HepG2 (cell line): Measurements from ENCODE around the gene ZNF273. TPM values are rescaled to one million over a fixed set of nuclear protein-coding genes. Genes with fewer than 3 reads are reported as not detected.

Experiments used
- ATAC-seq: fragments of 200-7000 bp; cut with Tn5 transposase; 3 replicates; pipeline ENCODE4 v1.9.1; 2020; ENCODE audit warnings: mild to moderate bottlenecking, moderate library complexity
- BruUV-seq: library from RNA; stranded (reverse); fragments of 400-500 nt; replicated peaks from 2 replicates; lab custom pipeline; 2021; lab: Mats Ljungman, UMichigan
- CTCF ChIA-PET: fragments of 300-600 bp; formaldehyde crosslinking; extraction: SDS; loops from one replicate; lab custom pipeline; 2021; ENCODE audit warnings: low total read pairs, inconsistent platforms, low intra/inter-chr PET ratio; lab: Yijun Ruan, JAX
- POLR2A ChIA-PET: fragments of 350-600 bp; sonication (Branson Sonifier 250); formaldehyde crosslinking; loops from one replicate; lab custom pipeline; 2020; ENCODE audit warnings: antibody characterized with exemption, inconsistent platforms; lab: Yijun Ruan, JAX
- DNase-seq: peaks from one replicate; pipeline ENCODE4 v3.0.0-alpha.2; 2015; ENCODE audit warnings: low spot score
- FAIRE-seq: peaks from 3 replicates; lab custom pipeline; 2011; peaks lifted over from hg19 to GRCh38; lab: Jason Lieb, UNC
- H2AFZ ChIP-seq: one replicate; pipeline ENCODE4 v1.6.1; 2011; ENCODE audit warnings: low read length, inconsistent platforms
- H3K27ac ChIP-seq: fragments of 300-600 bp; 3 replicates; pipeline ENCODE4 v1.8.0; 2011; ENCODE audit warnings: mixed run types, mild to moderate bottlenecking, mixed read lengths, low read length, inconsistent platforms; ENCODE audit not compliant: insufficient read depth; ENCODE audit errors: extremely low read length
- H3K27me3 ChIP-seq, 2 experiments: fragments of 200-600 bp in 1 of 2; 2 replicates in 1 of 2; 3 replicates in 1 of 2; pipeline versions ENCODE4 v1.6.0 to v1.8.0; 2011; ENCODE audit warnings: low read length in 2 of 2, mild to moderate bottlenecking in 2 of 2, moderate library complexity in 2 of 2, inconsistent platforms in 1 of 2; ENCODE audit not compliant: insufficient read depth in 2 of 2, control insufficient read depth in 1 of 2
- H3K36me3 ChIP-seq, 2 experiments: fragments of 200-600 bp in 1 of 2; replicated peaks in 1 of 2; 2 replicates in 1 of 2; 3 replicates in 1 of 2; pipeline versions ENCODE4 v1.5.1 to v1.8.0; 2011; ENCODE audit warnings: low read length in 2 of 2, inconsistent platforms in 1 of 2; ENCODE audit not compliant: insufficient read depth in 2 of 2, control insufficient read depth in 1 of 2
- H3K4me1 ChIP-seq: 2 replicates; pipeline ENCODE4 v1.5.1; 2012; ENCODE audit warnings: low read length, inconsistent platforms; ENCODE audit not compliant: insufficient read depth
- H3K4me2 ChIP-seq: 2 replicates; pipeline ENCODE4 v1.6.0; 2011; ENCODE audit warnings: low read depth, low read length, inconsistent platforms
- H3K4me3 ChIP-seq, 3 experiments: fragments of 200-600 bp in 1 of 3; sonication (generic), shearing (Covaris generic) in 1 of 3; replicated peaks in 1 of 3; 2 replicates each; pipeline ENCODE4 v1.5.1; 2011 to 2016; ENCODE audit warnings: low read length in 3 of 3, inconsistent platforms in 2 of 3, low read depth in 2 of 3, mild to moderate bottlenecking in 2 of 3, control low read depth in 1 of 3, mixed read lengths in 1 of 3; ENCODE audit not compliant: insufficient read depth in 1 of 3
- H3K79me2 ChIP-seq: one replicate; pipeline ENCODE4 v1.6.1; 2011; ENCODE audit warnings: low read length, inconsistent platforms; ENCODE audit not compliant: insufficient read depth
- H3K9ac ChIP-seq: 2 replicates; pipeline ENCODE4 v1.6.0; 2011; ENCODE audit warnings: mild to moderate bottlenecking, low read depth, low read length, inconsistent platforms; ENCODE audit not compliant: insufficient read depth
- H3K9me3 ChIP-seq: 2 replicates; pipeline ENCODE4 v1.5.1; 2012; ENCODE audit warnings: mild to moderate bottlenecking, low read length
- H4K20me1 ChIP-seq: 2 replicates; pipeline ENCODE4 v1.6.0; 2011; ENCODE audit warnings: inconsistent platforms, mild to moderate bottlenecking, low read length, moderate library complexity; ENCODE audit not compliant: insufficient read depth
- ATF7-NPFF ChIP-seq: sonication (generic); formaldehyde crosslinking; IDR thresholded peaks from 2 replicates; pipeline ENCODE4 v1.8.1; 2023; ENCODE audit warnings: mild to moderate bottlenecking, low read depth, missing genetic modification reagents, moderate library complexity
- CC2D1A ChIP-seq: sonication (generic); formaldehyde crosslinking; IDR thresholded peaks from 2 replicates; pipeline ENCODE4 v1.8.1; 2023; ENCODE audit warnings: mild to moderate bottlenecking, missing genetic modification reagents
- CREM ChIP-seq, 2 experiments: sonication (generic) in 1 of 2; formaldehyde crosslinking in 1 of 2; IDR thresholded peaks; 2 replicates each; pipeline versions ENCODE4 v1.4.0 to v1.6.1; 2016 to 2020; ENCODE audit warnings: antibody characterized with exemption in 1 of 2, mild to moderate bottlenecking in 1 of 2, missing genetic modification reagents in 1 of 2
- IKZF4 ChIP-seq: sonication (generic); formaldehyde crosslinking; IDR thresholded peaks from 2 replicates; pipeline ENCODE4 v1.5.1; 2020; ENCODE audit warnings: borderline replicate concordance, mild to moderate bottlenecking, low read depth, missing genetic modification reagents; ENCODE audit errors: not compliant biosample characterization
- KLF6 ChIP-seq: IDR thresholded peaks from 2 replicates; pipeline ENCODE4 v1.8.0; 2016; ENCODE audit warnings: missing biosample characterization, missing genetic modification reagents
- NCOA2 ChIP-seq: sonication (generic); formaldehyde crosslinking; IDR thresholded peaks from 2 replicates; pipeline ENCODE4 v1.8.0; 2022; ENCODE audit warnings: inconsistent platforms
- ONECUT2 ChIP-seq: sonication (generic); formaldehyde crosslinking; IDR thresholded peaks from 2 replicates; pipeline ENCODE4 v1.4.0; 2020; ENCODE audit warnings: missing genetic modification reagents
- POLR2AphosphoS5 ChIP-seq: IDR thresholded peaks from 2 replicates; pipeline ENCODE4 v1.6.1; 2012; ENCODE audit warnings: low read depth, low read length
- RARG ChIP-seq: sonication (generic); formaldehyde crosslinking; IDR thresholded peaks from 2 replicates; pipeline ENCODE4 v1.4.0; 2020; ENCODE audit warnings: low read depth, mild to moderate bottlenecking, missing genetic modification reagents
- SMARCE1 ChIP-seq: fragments of 450-650 bp; IDR thresholded peaks from 2 replicates; pipeline ENCODE4 v1.6.1; 2017; ENCODE audit warnings: borderline replicate concordance
- TOPORS ChIP-seq: sonication (generic); formaldehyde crosslinking; IDR thresholded peaks from 2 replicates; pipeline ENCODE4 v1.8.0; 2023; ENCODE audit warnings: mild to moderate bottlenecking, missing genetic modification reagents
- ZMYM4 ChIP-seq: sonication (generic); formaldehyde crosslinking; IDR thresholded peaks from 2 replicates; pipeline ENCODE4 v1.8.1; 2023; ENCODE audit warnings: mild to moderate bottlenecking, missing genetic modification reagents
- ZNF274 ChIP-seq: sonication (generic); formaldehyde crosslinking; IDR thresholded peaks from 2 replicates; pipeline ENCODE4 v1.5.1; 2020; ENCODE audit warnings: mild to moderate bottlenecking, missing genetic modification reagents
- whole genome bisulfite sequencing: methylation state at CpG from one replicate; pipeline ENCODE4 v1.1.6; 2017; ENCODE audit warnings: low lambda C conversion rate; 5-methylcytosine and 5-hydroxymethylcytosine counted together
- in situ Hi-C: cut with HindIII; loops from 2 replicates; pipeline ENCODE4 v1.10.0; 2017; ENCODE audit warnings: low pct_unique_long_range_greater_than_20kb; ENCODE audit not compliant: extremely low pct_ligation_motif_present
- intact Hi-C: fragments of 100-400 bp; cut with micrococcal nuclease; formaldehyde crosslinking; loops from one replicate; pipeline ENCODE4 v1.10.0; 2022; ENCODE audit not compliant: unreplicated experiment
- polyA plus RNA-seq, 8 experiments: library from polyadenylated mRNA; depleted of rRNA in 3 of 8; stranded (reverse) in 7 of 8; unstranded in 1 of 8; fragments of >200 nt; fragmentation: Illumina TruSeq in 4 of 8; extraction: Trizol in 4 of 8; gene quantifications; 2 replicates each; pipeline versions ENCODE4 v1.2.1 to v1.2.3, GENCODE V29; 2011 to 2016; ENCODE audit warnings: low read depth in 4 of 8, missing spikeins in 1 of 8, mixed read lengths in 1 of 8; ENCODE audit not compliant: insufficient read depth in 1 of 8
- total RNA-seq, 5 experiments: library from RNA; depleted of rRNA; stranded (reverse); fragments of >200 nt; fragmentation: Illumina TruSeq; extraction: Trizol; gene quantifications; 2 replicates each; pipeline ENCODE4 v1.2.3, GENCODE V29; 2016; ENCODE audit warnings: low read depth in 1 of 5

ZNF273 gene
- total and polyA plus RNA-seq, 2 of the 13 experiments (the other 11 are each of a cell fraction or from before 2014, with no cell fraction given): 1.7 to 5.8 TPM

DNA sequence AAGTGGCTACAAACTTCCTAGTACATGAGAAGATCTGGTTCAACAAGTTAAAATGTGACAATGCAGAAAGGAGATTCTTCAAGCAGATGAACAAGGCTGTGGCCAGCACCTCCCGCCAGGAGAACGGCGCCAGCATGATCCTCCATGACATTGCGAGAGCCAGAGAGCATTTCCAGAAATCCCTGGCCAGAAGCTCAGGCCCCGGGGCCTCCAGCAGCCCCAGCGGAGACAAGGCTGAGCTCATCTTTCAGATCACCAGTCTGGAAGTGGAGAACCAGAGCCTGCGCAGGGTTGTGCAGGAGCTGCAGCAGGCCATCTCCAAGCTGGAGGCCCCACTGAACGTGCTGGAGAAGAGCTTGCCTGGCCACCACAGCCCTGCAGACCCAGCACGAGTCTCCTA lies 40.1 kb upstream of the ZNF273 start:
- no peaks in the 10 kb centered on the region for H3K4me1 ChIP-seq
- ChIA-PET CTCF (no interaction called here), POLR2A (no interaction called here)
- H3K79me2 ChIP-seq: no peaks in the 10 kb centered on the region
- intact Hi-C loops (no loop called here), in situ Hi-C loops (no loop called here)
- no peaks in the 10 kb centered on the region for H4K20me1 ChIP-seq
- H3K27ac ChIP-seq: no peak overlapping the region
- BruUV-seq: no TSS peak
- H3K9ac ChIP-seq: no peak overlapping the region
- no peak overlapping the region for H2AFZ ChIP-seq
- TF ChIP-seq NCOA2 (CRISPR knock-in tag) (no peak), CREM (IDR thresholded peaks at IDR 0.05) (no peak), CREM (CRISPR knock-in tag; IDR thresholded peaks at IDR 0.05) (no peak), SMARCE1 (no peak), ZMYM4 (CRISPR knock-in tag) (no peak), IKZF4 (CRISPR knock-in tag) (no peak), ZNF274 (CRISPR knock-in tag) (no peak), TOPORS (CRISPR knock-in tag) (no peak), ONECUT2 (CRISPR knock-in tag) (no peak), POLR2AphosphoS5 (no peak), CC2D1A (no peak), ATF7-NPFF (CRISPR knock-in tag) (no peak), RARG (CRISPR knock-in tag) (no peak), KLF6 (CRISPR knock-in tag) (no peak)
- no peak overlapping the region for H3K4me3 ChIP-seq
- H3K36me3 ChIP-seq: no peaks in the 10 kb centered on the region
- no peak for ATAC-seq
- H3K27me3 ChIP-seq: peaks cover 0 to 9% of the 10 kb centered on the region in 2 experiments; a peak in 1 of 5 replicates
- no peak for DNase-seq
- 65% methylated on average over 4 of the region's 9 CpGs for WGBS
- H3K9me3 ChIP-seq: peaks cover 8% of the 10 kb centered on the region; the same call in 1 of the 2 replicates
- no peak overlapping the region for H3K4me2 ChIP-seq
- no peak for FAIRE-seq
